SK-N-MC (cell line): ENCODE measurements around the gene TNMD.

ENCODE experiments used
- EZH2 ChIP-seq: fragments of 200-600 bp; sonication (generic); IDR thresholded peaks from one replicate; pipeline ENCODE4 v1.6.1; 2017; ENCODE audit warnings: antibody characterized with exemption
- POLR2AphosphoS5 ChIP-seq: IDR thresholded peaks from 2 replicates; pipeline ENCODE4 v1.6.1; 2012; ENCODE audit warnings: mild to moderate bottlenecking, low read depth, low read length, borderline replicate concordance

- TF ChIP-seq POLR2AphosphoS5 (no peak), EZH2 (no peak)
These were observed 27.2 kb downstream of the TNMD start for GRCh38 chrX:100611951-100612350.
